Progenitor cell of endocrine pancreas (in vitro differentiated cells): Measurements from ENCODE around the gene ARL8A. TPM values are rescaled to one million over a fixed set of nuclear protein-coding genes. Genes with fewer than 3 reads are reported as not detected.
A peak's percentile ranks its signal among the peaks of the same experiment; 100 is the strongest.
"Not testable (repeated sequence)": the region's sequence is repeated elsewhere in the genome, so short reads cannot be mapped to it uniquely, and the experiment has no call there.

Experiments
- DNase-seq: peaks from one replicate; pipeline ENCODE4 v3.0.0; 2021; ENCODE audit warnings: low spot score; ENCODE audit not compliant: unreplicated experiment
- H3K27ac Mint-ChIP-seq: 2 replicates; pipeline ENCODE4 v1.8.0; 2021; ENCODE audit warnings: mild to moderate bottlenecking, moderate library complexity, mixed read lengths
- H3K27me3 Mint-ChIP-seq: 2 replicates; pipeline ENCODE4 v1.8.0; 2021; ENCODE audit warnings: mixed read lengths
- H3K36me3 Mint-ChIP-seq: 2 replicates; pipeline ENCODE4 v1.8.0; 2022; ENCODE audit warnings: mixed read lengths; ENCODE audit not compliant: insufficient read depth
- H3K4me1 Mint-ChIP-seq: 2 replicates; pipeline ENCODE4 v1.8.0; 2021; ENCODE audit warnings: low read depth, mixed read lengths
- H3K4me3 Mint-ChIP-seq: 2 replicates; pipeline ENCODE4 v1.8.0; 2021; ENCODE audit warnings: low read depth, mild to moderate bottlenecking, moderate library complexity, mixed read lengths
- H3K9me3 Mint-ChIP-seq: 2 replicates; pipeline ENCODE4 v1.8.0; 2021; ENCODE audit warnings: low read depth, mixed read lengths
- total RNA-seq: library from RNA; stranded (reverse); gene quantifications from 2 replicates; pipeline ENCODE4 v1.2.1, GENCODE V29; 2021
- TF ChIP-seq, protein P1 (sequence below): fragments of 200-600 bp; sonication (generic); IDR thresholded peaks from one replicate; pipeline ENCODE4 v1.5.0; 2021; ENCODE audit warnings: antibody characterized with exemption, mild to moderate bottlenecking; ENCODE audit not compliant: unreplicated experiment

The ARL8A gene
- total RNA-seq, 1 donor from 2014 or later: 43.7 TPM

GRCh38 chr1:202184750-202185460 is 40.4 kb upstream of the ARL8A start:
- H3K36me3 Mint-ChIP-seq: no peaks in the 10 kb centered on the region
- H3K4me1 Mint-ChIP-seq: peaks cover 5% of the 10 kb centered on the region
- no peaks in the 10 kb centered on the region for H3K9me3 Mint-ChIP-seq
- no peak overlapping the region for H3K4me3 Mint-ChIP-seq
- no peak overlapping the region for H3K27ac Mint-ChIP-seq
- H3K27me3 Mint-ChIP-seq: peaks cover 22% of the 10 kb centered on the region
- TF ChIP-seq, protein P1, sequence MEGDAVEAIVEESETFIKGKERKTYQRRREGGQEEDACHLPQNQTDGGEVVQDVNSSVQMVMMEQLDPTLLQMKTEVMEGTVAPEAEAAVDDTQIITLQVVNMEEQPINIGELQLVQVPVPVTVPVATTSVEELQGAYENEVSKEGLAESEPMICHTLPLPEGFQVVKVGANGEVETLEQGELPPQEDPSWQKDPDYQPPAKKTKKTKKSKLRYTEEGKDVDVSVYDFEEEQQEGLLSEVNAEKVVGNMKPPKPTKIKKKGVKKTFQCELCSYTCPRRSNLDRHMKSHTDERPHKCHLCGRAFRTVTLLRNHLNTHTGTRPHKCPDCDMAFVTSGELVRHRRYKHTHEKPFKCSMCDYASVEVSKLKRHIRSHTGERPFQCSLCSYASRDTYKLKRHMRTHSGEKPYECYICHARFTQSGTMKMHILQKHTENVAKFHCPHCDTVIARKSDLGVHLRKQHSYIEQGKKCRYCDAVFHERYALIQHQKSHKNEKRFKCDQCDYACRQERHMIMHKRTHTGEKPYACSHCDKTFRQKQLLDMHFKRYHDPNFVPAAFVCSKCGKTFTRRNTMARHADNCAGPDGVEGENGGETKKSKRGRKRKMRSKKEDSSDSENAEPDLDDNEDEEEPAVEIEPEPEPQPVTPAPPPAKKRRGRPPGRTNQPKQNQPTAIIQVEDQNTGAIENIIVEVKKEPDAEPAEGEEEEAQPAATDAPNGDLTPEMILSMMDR: peak; percentile 91
- peak; percentile 85 for DNase-seq

GRCh38 chr1:202182040-202182877 is 37.7 kb upstream of the ARL8A start:
- no peak for DNase-seq
- no peak overlapping the region for H3K4me3 Mint-ChIP-seq
- H3K4me1 Mint-ChIP-seq: peaks cover 5% of the 10 kb centered on the region
- TF ChIP-seq, protein P1: no peak
- H3K27ac Mint-ChIP-seq: no peak overlapping the region
- no peaks in the 10 kb centered on the region for H3K36me3 Mint-ChIP-seq
- H3K27me3 Mint-ChIP-seq: peaks cover 31% of the 10 kb centered on the region
- H3K9me3 Mint-ChIP-seq: no peaks in the 10 kb centered on the region

- H3K27me3 Mint-ChIP-seq: peaks cover 29% of the 10 kb centered on the region
- TF ChIP-seq, protein P1: no peak
- H3K27ac Mint-ChIP-seq: no peak overlapping the region
- no peaks in the 10 kb centered on the region for H3K9me3 Mint-ChIP-seq
- DNase-seq: no peak
- no peak overlapping the region for H3K4me3 Mint-ChIP-seq
- no peaks in the 10 kb centered on the region for H3K36me3 Mint-ChIP-seq
- H3K4me1 Mint-ChIP-seq: peaks cover 5% of the 10 kb centered on the region
Measured at GRCh38 chr1:202181586-202181985, 37.0 kb upstream of the ARL8A start.

DNA sequence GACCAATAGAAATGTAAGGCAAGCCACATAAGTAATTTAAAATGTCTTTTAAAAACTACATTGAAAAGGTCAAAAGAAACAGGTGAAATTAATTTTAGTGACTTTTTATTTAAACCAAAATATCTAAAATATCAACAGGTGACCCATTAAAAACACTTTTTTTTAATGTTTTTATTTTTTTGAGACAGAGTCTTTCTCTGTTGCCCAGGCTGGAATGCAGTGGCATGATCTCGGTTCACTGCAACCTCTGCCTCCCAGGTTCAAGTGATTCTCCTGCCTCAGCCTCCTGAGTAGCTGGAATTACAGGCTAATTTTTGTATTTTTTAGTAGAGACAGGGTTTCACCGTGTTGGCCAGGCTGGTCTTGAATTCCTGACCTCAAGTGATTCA is 36.2 kb upstream of the ARL8A start:
- not testable (repeated sequence) for DNase-seq, H3K27ac Mint-ChIP-seq, H3K4me3 Mint-ChIP-seq, H3K36me3 Mint-ChIP-seq, H3K4me1 Mint-ChIP-seq, H3K9me3 Mint-ChIP-seq
- H3K27me3 Mint-ChIP-seq: peaks cover 29% of the 10 kb centered on the region

DNA sequence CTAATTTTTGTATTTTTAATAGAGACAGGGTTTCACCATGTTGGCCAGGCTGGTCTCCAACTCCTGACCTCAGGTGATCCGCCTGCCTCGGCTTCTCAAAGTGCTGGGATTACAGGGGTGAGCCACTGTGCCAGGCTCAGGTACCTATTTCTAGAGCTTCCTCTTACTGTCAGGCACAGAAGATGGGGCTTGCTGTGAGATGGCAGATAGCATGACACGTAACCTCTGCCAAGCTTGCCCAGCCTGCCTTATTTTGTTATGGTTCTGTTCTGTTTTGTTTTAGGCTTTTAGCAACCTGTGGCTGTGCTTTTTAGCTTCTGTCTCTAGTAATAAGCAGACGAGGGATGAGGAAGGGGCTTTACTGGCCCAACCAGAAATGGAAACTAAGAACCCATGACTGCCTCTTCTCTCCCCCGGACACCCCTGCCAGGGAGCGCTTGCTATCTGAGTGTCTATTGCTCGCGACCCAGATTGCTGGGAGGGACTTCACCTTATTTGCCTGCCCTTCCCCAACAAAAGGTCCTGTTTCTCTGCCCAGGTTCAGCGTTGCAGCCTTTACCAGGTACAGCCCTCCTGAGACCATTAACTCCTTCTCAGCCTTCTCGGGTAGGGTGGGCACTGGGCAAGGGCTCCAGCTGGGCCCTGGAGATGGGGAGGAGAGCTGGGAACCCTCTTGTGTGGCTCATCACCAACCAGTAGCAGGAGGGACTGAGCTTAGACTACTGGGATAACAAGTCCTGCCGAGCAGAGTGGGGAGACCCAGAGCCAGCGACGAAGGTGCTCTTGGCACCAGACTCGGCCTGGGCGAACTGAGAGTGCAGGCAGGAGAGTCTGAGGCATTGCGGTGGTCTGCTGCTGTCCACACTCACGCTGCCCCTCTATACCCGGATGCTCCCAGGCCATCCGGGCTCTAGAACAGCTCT is 35.6 kb upstream of the ARL8A start:
- DNase-seq: no peak
- H3K4me3 Mint-ChIP-seq: no peak overlapping the region
- no peaks in the 10 kb centered on the region for H3K9me3 Mint-ChIP-seq
- H3K36me3 Mint-ChIP-seq: no peaks in the 10 kb centered on the region
- no peak overlapping the region for H3K27ac Mint-ChIP-seq
- TF ChIP-seq, protein P1: no peak
- peaks cover 5% of the 10 kb centered on the region for H3K4me1 Mint-ChIP-seq
- H3K27me3 Mint-ChIP-seq: peaks cover 29% of the 10 kb centered on the region
